IMR-90 (cell line): ENCODE data around the gene RAP1GAP2.

Source experiments
- CHD1 ChIP-seq: IDR thresholded peaks from 2 replicates; pipeline ENCODE4 v1.6.1; 2012; ENCODE audit warnings: low read depth, low read length, improper control_type of control experiment
- CTCF ChIP-seq: conservative IDR thresholded peaks from 2 replicates; pipeline ENCODE4 v1.5.1; 2012; ENCODE audit warnings: mild to moderate bottlenecking, low read depth, low read length, improper control_type of control experiment
- NFE2L2 ChIP-seq: fragments of 150-350 bp; IDR thresholded peaks from 2 replicates; pipeline ENCODE4 v1.6.1; 2016; ENCODE audit warnings: low read depth, mild to moderate bottlenecking, low read length
- POLR2A ChIP-seq: IDR thresholded peaks from 2 replicates; pipeline ENCODE4 v1.6.1; 2012; ENCODE audit warnings: mild to moderate bottlenecking, low read depth, low read length
- RAD21 ChIP-seq: IDR thresholded peaks from 2 replicates; pipeline ENCODE4 v1.6.1; 2012; ENCODE audit warnings: low read length, improper control_type of control experiment
- RFX5 ChIP-seq: IDR thresholded peaks from 2 replicates; pipeline ENCODE4 v1.8.0; 2012; ENCODE audit warnings: low read depth, mild to moderate bottlenecking, low read length, moderate library complexity
- SMC3 ChIP-seq: fragments of 150-350 bp; IDR thresholded peaks from 2 replicates; pipeline ENCODE4 v1.6.1; 2016; ENCODE audit warnings: low read depth, mild to moderate bottlenecking, antibody characterized with exemption, low read length, moderate library complexity

GRCh38 chr17:2952174-2952845 is 156.1 kb downstream of the RAP1GAP2 start:
- TF ChIP-seq RAD21 (no peak), CTCF (no peak), SMC3 (no peak), RFX5 (no peak), POLR2A (no peak), NFE2L2 (no peak), CHD1 (no peak)
